Measurements from ENCODE around the gene RAB7B.

RAB7B gene

DNA sequence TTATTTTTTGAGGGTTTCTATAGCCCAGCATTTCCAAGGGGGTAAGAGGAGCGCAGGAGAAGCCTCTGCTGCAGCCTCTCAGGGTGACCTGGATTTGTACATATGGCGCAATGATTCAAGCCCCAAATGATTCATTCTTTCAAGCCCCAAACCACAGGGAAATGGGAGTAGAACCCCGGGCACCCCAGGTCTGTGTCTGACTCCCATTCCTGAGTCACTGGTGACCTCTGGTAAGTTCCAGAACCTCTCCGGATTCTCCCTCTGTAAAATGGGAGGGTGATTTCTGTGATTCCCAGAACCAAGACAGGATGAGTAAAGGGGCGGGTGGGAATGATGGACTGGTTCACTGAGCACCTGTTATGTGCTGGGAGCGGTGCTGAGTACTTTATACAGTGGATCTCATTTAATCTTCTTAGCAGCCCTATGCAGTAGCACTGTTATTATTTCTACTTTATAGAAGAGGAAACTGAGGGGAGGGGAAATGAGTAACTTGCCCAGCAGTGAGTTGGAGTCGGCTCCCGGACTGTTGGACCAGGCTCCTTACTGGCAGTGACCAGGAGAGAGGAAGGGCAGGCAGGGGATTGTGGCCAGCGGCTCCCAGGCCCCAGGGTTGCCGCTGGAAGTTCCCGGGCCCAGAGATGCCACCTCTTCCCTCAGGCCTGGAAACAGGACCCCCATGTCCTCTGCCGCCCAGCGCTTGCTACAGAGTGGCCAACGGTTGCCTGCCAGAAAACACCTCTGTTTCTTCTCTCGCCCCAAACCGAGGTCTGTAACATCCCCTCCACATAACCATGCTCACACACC is 39.6 kb downstream of the RAB7B start:
- Histone ChIP-seq H3K27me3 (ENCODE audit: insufficient read depth, poor library complexity, severe bottlenecking) (no peaks in the 10 kb centered on the region), H3K27ac (replicated peaks) (no peak overlapping the region), H3K4me3 (replicated peaks; ENCODE audit: insufficient read depth, low read length) (no peak overlapping the region)
- TF ChIP-seq SPI1 (IDR thresholded peaks at IDR 0.05; ENCODE audit: borderline replicate concordance, low read depth) (no peak), POLR2AphosphoS5 (IDR thresholded peaks at IDR 0.05; ENCODE audit: low read depth) (no peak), GABPA (IDR thresholded peaks at IDR 0.05; ENCODE audit: low read depth) (no peak), CTCF (IDR thresholded peaks at IDR 0.05; ENCODE audit: insufficient read depth, low read length) (no peak)
- TF ChIP-seq, protein P1, sequence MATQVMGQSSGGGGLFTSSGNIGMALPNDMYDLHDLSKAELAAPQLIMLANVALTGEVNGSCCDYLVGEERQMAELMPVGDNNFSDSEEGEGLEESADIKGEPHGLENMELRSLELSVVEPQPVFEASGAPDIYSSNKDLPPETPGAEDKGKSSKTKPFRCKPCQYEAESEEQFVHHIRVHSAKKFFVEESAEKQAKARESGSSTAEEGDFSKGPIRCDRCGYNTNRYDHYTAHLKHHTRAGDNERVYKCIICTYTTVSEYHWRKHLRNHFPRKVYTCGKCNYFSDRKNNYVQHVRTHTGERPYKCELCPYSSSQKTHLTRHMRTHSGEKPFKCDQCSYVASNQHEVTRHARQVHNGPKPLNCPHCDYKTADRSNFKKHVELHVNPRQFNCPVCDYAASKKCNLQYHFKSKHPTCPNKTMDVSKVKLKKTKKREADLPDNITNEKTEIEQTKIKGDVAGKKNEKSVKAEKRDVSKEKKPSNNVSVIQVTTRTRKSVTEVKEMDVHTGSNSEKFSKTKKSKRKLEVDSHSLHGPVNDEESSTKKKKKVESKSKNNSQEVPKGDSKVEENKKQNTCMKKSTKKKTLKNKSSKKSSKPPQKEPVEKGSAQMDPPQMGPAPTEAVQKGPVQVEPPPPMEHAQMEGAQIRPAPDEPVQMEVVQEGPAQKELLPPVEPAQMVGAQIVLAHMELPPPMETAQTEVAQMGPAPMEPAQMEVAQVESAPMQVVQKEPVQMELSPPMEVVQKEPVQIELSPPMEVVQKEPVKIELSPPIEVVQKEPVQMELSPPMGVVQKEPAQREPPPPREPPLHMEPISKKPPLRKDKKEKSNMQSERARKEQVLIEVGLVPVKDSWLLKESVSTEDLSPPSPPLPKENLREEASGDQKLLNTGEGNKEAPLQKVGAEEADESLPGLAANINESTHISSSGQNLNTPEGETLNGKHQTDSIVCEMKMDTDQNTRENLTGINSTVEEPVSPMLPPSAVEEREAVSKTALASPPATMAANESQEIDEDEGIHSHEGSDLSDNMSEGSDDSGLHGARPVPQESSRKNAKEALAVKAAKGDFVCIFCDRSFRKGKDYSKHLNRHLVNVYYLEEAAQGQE (IDR thresholded peaks at IDR 0.05; ENCODE audit: insufficient replicate concordance, low read depth): no peak
- DNase-seq (ENCODE audit: low read depth in 1 of 2, low spot score in 1 of 2): peak in 1 of 2 experiments; percentile 37

- Histone ChIP-seq H3K27ac (replicated peaks) (no peak overlapping the region), H3K27me3 (ENCODE audit: insufficient read depth, poor library complexity, severe bottlenecking) (no peaks in the 10 kb centered on the region), H3K4me3 (replicated peaks; ENCODE audit: insufficient read depth, low read length) (no peak overlapping the region)
- TF ChIP-seq POLR2AphosphoS5 (IDR thresholded peaks at IDR 0.05; ENCODE audit: low read depth) (no peak), SPI1 (IDR thresholded peaks at IDR 0.05; ENCODE audit: borderline replicate concordance, low read depth) (no peak), CTCF (IDR thresholded peaks at IDR 0.05; ENCODE audit: insufficient read depth, low read length) (no peak), GABPA (IDR thresholded peaks at IDR 0.05; ENCODE audit: low read depth) (no peak)
- TF ChIP-seq, protein P1 (IDR thresholded peaks at IDR 0.05; ENCODE audit: insufficient replicate concordance, low read depth): no peak
- DNase-seq (ENCODE audit: low read depth in 1 of 2, low spot score in 1 of 2): no peak
These were observed 40.4 kb downstream of the RAB7B start for GRCh38 chr1:205962821-205963221.

DNA sequence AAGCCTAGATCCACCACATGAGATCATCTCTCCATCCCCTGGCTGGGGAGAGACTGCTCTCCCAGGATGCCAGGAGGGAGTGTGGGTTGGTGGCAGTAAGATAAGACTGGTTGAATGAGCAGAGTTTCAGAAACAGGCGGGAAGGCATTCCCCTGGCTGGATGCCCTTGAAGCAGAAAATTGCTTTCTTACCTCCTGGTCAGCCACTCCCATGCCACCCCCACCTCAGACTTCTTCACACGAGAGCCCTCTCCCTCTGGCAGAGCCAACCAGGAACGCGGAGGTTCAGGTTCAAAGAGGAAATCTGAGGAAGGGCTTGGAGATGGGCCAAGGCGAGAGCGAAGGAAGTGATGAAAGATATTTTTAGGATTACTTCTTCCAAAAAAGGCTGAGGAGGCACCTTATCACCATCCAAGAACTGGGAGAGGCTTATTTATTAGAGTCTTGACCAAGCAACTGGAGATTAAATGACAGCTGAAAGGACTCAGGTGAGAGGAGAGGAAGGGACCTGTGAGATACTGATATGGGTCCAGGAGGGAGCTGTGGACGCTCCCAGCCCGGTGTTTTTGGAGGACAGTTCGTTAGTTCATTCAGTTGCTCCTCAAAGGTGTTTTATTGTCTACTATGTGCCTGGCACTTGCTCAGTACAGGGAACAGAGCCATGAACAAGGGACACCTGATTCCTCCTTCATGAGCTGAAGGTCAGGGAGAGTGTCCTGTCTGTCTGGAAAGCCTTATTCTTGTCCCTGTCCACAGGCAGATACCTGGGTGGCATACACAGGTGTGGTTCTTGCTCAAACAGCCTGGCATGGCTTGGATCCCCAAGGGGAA is 41.0 kb downstream of the RAB7B start:
- no peak for DNase-seq (ENCODE audit: low read depth in 1 of 2, low spot score in 1 of 2)
- TF ChIP-seq SPI1 (IDR thresholded peaks at IDR 0.05; ENCODE audit: borderline replicate concordance, low read depth): no peak
- no peak for TF ChIP-seq CTCF (IDR thresholded peaks at IDR 0.05; ENCODE audit: insufficient read depth, low read length)
- TF ChIP-seq, protein P1 (IDR thresholded peaks at IDR 0.05; ENCODE audit: insufficient replicate concordance, low read depth): no peak
- TF ChIP-seq POLR2AphosphoS5 (IDR thresholded peaks at IDR 0.05; ENCODE audit: low read depth): no peak
- TF ChIP-seq GABPA (IDR thresholded peaks at IDR 0.05; ENCODE audit: low read depth): no peak
- no peak overlapping the region for H3K27ac ChIP-seq (replicated peaks)
- no peaks in the 10 kb centered on the region for H3K27me3 ChIP-seq (ENCODE audit: insufficient read depth, poor library complexity, severe bottlenecking)
- no peak overlapping the region for H3K4me3 ChIP-seq (replicated peaks; ENCODE audit: insufficient read depth, low read length)

Data from HL-60 (cell line).